ENCODE results near the gene PIAS2. TPM values are rescaled to one million over a fixed set of nuclear protein-coding genes. Genes with fewer than 3 reads are reported as not detected.
"Not testable (repeated sequence)": the region's sequence is repeated elsewhere in the genome, so short reads cannot be mapped to it uniquely, and the experiment has no call there.

Gene PIAS2, protein sequence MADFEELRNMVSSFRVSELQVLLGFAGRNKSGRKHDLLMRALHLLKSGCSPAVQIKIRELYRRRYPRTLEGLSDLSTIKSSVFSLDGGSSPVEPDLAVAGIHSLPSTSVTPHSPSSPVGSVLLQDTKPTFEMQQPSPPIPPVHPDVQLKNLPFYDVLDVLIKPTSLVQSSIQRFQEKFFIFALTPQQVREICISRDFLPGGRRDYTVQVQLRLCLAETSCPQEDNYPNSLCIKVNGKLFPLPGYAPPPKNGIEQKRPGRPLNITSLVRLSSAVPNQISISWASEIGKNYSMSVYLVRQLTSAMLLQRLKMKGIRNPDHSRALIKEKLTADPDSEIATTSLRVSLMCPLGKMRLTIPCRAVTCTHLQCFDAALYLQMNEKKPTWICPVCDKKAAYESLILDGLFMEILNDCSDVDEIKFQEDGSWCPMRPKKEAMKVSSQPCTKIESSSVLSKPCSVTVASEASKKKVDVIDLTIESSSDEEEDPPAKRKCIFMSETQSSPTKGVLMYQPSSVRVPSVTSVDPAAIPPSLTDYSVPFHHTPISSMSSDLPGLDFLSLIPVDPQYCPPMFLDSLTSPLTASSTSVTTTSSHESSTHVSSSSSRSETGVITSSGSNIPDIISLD
- 8.1 and 15.3 TPM in 2 replicates for total RNA-seq

DNA sequence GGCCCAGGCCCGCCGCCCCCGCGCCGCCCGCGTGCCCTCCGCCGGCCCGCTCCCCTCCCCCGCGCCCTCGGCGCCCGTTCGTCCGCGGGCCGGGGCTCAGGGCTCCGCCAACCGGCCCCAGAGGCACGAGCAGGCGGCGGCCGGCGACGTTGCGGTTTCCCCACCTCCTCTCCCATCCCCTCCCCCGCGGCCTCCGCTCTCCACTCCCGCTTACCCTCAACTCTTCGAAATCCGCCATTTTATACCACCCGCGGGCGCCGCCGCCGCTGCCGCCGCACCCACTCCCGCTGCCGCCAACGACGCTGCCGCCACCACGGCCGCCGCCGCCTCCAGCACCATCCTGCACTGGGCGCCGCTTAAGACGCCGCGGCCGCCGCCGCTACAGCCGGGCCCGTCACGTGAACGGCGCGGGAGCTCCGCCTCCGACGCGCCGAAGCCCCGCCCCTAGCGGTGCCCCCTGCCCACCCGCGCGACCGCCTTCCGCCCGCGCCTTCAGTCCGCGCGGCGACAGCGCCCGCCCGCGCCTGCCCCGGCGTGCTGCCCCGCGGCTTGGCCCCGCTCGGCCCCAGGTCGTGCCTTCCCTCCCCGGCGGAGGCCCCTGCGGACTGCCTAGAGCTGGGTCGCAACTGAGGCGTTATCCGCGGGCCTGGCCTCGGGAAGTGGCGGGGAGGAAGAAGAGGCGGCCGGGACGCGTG is at the start of gene PIAS2, which contains the start of gene KATNAL2:
Gene PIAS2 (minus strand): TSS at position 400 of the 695 bp plus-strand sequence. CDS start 162 bp downstream, at position 238.
Gene KATNAL2 (plus strand): TSS at position 495 of the 695 bp plus-strand sequence. CDS start 29,271 bp downstream, outside the sequence.
- no peak for DNase-seq (ENCODE audit: extremely low read depth, low read depth, low spot score)

DNA sequence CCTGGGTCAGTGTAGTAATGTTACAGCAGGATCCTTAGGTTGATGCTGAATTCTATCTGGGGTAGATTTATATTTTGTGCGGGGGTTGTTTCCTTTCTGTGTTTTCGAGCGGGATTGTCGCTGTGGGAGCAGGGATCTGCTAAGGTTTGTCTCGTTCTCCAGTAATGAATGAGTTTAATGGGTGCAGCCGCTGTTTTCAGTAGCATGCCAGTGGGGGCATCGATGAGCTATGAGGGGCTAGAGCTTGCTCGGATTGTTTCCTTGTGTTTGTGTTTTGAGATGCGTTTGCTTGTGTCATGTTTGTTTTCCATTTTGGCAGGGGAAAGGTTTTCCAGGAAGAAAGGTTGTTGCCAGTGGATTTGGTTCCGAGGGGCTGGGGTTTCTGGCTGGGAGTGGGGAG is 49.0 kb upstream of the PIAS2 start:
- not testable (repeated sequence) for DNase-seq (ENCODE audit: extremely low read depth, low read depth, low spot score)

DNA sequence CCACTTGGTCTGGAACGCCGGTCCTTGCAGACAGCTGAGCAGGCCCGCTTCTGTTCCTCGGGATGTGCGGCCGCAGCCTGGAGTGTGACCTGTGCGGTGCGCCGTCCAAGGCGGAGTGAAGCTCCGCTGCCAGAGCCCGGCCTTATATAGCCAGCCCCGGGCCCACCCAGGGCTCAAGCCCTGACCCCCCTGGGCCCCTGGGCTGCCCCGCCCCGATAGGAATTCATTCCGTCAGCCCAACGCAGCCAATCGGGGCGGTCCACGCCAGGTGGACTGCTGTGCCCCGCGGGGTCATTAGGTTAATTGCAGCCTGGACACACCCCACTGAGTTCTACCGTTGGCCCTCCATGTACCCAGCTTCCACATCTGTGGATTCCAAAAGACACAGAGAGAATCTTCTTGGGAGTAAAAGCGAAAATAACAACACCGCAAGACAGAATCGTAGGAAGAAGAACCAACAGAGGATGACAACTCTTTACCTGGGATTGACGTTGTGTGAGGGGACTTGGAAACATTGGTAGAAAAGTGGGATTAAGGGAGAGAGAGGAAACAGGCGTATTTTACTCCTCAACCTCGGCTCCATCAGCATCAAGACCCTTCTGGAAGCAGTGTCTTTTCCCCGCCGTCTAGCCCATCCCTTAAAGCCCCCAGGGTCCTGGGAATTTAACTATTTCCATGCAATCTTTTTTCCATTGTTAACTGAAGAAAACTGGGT is 47.4 kb upstream of the PIAS2 start:
- DNase-seq (ENCODE audit: extremely low read depth, low read depth, low spot score), result not testable (repeated sequence)

DNA sequence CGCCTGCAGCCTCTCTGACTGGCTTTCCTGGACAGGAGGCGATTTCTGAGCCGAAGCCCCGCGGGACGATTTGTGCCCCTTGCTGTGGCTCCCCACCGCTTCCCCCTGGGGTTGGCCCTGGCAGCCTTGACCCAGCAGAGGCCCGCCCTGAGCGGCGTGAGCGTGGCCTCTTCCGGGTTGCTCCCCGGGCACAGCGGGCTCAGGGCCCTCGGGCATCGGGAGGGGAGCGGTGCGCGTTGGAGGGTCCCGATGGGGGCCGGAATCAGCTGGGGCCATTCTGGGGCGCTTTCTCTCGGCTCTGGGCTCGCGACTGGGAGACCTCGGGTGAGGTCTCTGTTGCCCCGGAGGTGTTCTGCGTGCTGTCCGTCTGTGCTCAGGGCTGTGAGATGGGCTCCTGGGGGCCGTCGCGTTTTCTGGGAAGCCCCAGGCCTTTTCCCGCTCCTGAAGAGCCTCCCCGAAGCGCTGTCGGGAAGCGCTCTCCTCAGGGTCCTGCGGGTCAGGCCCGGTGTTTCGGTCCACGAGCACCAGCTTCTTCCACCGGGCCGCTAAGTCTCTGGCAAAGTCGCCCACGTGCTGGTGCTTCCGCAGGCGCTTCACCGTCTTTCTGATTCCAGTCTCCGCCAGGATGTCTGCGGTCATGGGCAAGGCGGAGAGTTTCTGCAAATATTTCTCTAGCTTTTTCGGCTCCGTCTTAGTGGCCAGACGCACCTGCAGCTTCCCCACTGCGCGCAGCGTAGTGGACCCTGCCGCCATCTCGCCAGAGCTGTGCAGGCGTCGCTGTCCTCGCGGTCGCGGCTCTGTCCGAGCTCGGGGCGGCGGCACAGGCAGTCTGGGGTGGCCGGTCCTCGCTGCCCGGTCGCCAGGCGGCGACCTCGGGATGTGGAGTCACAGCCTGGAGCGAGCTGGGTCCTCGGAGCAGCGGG is 46.6 kb upstream of the PIAS2 start:
- not testable (repeated sequence) for DNase-seq (ENCODE audit: extremely low read depth, low read depth, low spot score)

DNA sequence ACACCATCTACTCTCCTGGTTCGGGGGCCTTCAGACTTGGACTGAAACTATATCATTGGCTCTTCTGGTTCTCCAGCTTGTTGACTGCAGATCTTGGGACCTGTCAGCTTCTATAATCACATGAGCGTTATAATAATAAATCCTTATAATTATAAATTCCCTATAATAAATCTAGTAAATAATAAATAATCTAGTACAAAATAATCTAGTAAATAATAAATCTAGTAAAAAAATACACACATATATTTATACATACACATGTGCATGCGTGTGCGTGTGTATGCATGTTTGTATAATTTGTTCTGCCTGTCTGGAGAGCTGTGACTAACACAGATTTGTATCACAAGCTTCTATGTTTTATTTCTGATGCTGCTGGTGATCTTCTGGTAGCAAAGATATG is 40.9 kb upstream of the PIAS2 start:
- no peak for DNase-seq (ENCODE audit: extremely low read depth, low read depth, low spot score)

DNA sequence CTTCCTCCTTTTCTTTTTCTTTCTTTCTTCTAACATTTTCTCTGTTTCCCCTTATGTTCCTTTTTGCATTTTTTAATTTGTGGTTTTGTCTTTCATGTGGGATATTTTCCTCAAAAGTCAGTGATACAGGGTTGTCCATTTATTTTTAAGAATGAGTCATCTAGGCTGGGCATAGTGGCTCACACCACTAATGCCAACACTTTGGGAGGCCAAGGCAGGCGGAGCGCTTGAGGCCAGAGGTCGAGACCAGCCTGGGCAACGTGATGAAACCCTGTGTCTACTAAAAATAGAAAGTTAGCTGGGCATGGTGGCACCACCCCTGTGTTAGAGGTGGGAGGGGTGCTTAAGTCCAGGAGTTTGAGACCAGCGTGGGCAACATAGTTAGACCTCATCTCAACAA is 35.9 kb upstream of the PIAS2 start:
- no peak for DNase-seq (ENCODE audit: extremely low read depth, low read depth, low spot score)

DNA sequence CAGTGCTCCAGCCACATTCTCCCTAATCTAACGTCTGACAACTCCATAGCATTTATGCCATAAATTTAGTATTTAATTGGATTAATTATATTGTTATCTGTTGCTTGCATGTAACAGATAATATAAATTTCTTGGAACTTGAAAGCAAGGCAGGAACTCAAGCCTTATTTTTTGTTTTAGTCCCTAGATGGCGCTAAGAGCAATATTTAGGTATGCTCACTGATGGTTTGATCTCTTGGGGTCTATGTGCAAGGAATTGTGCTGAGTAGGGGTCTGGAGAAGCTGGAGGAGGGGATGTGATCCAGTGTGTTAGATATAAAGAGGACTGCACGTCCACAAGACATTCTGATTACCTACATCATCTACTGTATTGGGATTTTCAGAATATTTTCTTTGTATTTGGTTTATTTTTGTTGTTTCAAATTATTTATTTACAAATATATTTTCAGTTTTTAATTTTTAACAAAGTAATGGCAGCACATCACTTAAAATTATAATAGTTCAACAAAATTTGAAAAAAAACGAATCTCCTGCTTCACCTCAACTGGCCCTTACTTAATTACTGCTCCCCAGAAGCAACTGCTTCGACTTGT is 32.9 kb upstream of the PIAS2 start:
- DNase-seq (ENCODE audit: extremely low read depth, low read depth, low spot score), result no peak

DNA sequence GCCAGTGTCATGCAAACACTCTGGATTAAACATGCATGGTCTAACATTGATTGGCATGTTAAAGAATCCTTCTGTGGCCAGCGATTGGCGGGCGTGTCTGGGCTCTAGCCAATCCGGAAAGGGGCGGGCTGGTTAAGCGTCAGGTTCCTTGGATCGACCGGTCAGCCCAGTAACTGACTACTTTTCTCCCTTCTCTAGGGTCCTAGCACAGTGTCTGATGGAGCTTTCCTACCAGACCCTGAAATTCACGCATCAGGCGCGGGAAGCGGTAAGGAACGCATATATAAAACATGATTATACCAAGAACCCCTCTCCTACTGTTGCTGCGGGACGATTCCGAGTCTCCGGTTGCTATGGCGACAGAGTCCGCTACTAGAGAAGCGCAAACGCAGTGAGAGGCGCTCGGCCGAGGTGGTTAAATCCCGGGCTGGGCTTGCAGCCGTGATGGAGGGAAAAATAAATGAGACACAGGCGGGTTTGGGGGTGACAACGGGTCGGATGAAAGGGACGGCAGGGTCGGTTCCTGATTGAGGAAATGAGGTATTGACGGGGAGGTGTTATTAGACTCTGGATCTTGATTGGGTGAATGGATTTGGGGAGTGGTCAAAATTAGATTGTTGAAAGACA is 29.5 kb upstream of the PIAS2 start:
- no peak for DNase-seq (ENCODE audit: extremely low read depth, low read depth, low spot score)

DNA sequence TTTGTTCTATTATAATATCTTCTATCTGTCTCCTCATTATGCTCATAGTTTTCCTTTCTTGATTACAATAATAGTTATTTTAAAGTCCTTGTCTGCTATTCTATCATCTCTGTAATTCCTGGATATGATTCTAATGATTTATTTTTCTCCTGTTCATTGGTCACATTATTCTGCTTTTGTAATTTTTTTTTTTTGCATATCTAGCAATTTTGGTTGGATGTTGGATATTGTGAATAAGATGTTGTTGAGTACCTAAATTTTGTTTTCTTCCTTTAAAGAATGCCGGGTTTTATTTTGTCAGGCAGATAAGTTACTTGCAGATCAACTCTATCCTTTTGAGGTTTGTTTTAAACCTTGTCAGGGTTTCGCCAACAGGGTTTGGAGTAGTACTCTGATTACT is 25.3 kb upstream of the PIAS2 start:
- no peak for DNase-seq (ENCODE audit: extremely low read depth, low read depth, low spot score)

DNA sequence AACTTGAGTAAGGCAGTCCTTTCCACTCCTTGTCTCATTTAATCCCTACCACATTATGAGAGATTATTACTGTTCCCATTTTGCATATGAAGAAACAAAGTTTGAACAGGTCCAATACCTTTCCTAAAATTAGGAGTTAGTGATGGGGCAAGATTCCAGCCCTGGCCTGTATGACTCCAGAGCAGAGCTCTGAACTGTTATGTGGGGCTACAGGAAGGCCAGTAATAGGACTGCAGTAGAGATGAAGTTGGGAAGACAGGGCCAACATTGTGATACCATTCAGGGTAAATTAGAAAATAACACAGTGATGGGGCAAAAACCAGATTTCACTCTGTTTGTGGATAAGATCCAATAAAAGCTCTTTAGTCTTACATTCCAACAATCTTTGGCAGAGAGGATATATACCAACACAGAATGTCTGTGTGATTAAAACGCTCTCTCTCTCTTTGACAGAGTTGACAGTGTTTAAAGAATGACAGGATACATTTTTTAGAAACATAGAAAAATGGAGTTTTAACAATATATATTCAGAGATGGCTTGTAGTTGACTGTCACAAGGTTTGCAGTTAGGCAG is 22.8 kb upstream of the PIAS2 start:
- no peak for DNase-seq (ENCODE audit: extremely low read depth, low read depth, low spot score)

DNA sequence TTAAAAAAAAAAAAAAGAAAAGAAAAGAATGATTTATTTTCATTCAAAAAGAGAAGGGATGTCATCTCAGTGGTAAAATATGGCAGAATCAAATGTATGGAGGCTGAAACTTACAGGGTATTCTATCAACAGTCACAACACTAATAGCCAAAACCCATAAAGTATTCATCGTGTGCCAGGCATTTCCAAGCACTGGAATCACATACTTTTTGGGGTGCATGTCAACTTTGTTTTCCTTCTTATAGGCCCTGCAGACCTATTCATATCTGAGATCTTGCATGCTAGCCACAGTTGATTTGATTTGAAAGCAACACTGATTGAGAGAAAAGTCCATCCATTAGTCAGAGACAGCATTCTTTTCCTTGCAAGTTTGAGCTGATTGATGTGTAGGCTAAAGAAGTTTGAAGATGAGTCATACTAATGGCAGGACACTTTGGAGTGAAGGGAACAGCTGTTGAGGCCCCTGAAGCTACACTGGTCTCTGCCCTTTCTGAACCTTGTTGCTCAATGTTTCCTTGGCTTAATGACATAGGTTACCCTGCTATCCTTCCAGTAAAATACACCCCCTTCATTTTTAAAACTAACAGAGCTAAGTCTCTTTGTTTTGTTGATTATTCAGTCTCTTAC is 22.1 kb upstream of the PIAS2 start:
- no peak for DNase-seq (ENCODE audit: extremely low read depth, low read depth, low spot score)

DNA sequence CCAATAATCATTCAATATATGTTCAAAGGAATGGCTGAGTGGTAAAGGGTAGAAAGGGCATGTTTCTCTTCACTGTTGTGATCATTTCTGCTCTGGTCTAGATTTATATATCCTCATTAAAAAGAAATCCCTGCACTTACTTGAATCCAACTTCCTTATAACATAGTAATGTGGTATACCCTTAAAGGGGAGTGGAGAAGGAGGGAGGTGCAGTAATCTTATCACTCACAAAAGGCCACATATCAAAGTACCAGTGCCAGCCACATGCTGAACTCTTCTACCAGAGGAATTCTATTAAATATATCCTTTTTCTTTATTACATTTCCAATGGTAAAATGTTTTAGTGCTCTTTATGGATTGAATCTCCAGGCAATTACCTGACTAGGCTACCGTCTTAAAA is 3.3 kb upstream of the PIAS2 start:
- no peak for DNase-seq (ENCODE audit: extremely low read depth, low read depth, low spot score)

DNA sequence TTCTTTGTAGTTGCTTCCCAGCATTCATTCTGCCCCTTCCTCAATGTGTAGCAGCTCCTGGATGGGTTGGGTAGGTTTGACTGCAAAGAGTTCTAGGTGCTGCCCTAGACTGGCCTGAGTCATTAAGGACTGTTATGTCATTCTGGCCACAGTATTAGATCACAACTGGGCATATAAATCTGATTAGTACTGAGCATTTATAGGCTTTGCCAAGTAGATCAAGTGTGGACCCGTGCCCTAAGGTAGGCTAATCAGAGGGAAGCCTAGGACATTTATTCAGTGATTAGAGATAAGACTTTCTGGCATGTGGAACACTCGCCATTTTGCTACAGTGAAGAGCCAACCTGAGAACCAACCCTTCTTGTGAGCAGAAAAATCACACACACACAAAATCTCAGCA is 2.8 kb upstream of the PIAS2 start:
- no peak for DNase-seq (ENCODE audit: extremely low read depth, low read depth, low spot score)

DNA sequence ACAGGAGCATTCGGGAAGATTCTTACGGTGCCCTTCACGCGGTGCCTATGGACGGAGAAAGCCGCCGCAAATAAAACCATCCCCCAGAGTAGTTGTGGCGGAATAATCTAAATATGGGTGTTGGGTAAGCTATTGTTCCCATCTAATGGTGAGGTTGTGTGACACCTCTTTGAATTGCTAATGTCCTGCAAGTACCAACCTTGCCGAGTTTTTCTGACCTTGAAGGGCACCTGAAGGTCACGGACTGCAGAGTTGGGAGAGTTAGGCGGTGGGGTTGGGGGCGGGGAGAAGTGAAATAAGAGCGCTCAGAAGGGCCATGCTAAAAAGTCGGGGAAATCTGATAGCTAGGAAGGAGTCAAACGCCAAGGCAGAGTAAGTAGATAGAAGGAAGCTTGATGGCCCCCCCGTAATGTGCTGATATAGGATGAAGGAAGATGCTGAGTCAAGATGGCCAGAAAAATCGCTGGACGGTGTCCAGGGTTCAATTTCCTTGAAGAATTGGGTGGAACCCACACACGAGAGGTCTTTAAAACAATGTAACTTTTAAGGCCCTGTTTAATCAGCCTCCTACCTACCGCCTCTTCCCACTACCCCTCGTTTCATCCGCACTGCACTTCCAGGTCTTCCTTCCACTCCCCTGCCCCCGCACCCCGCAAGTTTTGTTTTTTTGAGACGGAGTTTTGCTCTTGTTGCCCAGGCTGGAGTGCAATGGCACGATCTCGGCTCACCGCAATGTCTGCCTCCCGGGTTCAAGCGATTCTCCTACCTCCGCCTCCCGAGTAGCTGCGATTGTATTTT is 695 bp upstream of the PIAS2 start:
- DNase-seq (ENCODE audit: extremely low read depth, low read depth, low spot score), result no peak

DNA sequence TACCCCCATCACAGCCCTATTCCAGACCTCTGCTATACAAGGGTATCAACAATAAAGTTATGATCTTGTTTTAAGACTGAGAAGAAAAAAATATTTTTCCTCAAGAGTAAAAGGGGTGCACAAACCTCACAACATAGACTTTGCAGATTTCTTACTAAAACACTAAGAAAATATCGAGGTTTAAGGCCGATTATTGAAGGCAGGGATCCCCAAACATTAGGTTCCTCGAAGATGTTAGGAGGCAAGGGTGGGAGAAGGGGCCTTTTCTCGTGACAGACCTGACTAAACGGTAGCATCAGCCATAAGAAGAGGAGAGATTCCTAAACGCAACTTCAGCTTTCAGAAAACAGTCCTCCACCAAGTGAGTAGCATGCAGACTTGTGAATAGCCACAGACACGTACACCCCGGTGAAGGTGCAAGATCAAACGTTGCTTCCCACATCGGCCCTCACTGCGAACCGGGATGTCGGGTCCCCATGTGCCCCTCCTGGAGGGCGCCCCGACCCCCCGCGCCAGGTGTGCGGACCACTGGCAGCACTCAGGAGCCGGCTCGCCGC is 678 bp downstream of the PIAS2 start:
- DNase-seq (ENCODE audit: extremely low read depth, low read depth, low spot score), result no peak

DNA sequence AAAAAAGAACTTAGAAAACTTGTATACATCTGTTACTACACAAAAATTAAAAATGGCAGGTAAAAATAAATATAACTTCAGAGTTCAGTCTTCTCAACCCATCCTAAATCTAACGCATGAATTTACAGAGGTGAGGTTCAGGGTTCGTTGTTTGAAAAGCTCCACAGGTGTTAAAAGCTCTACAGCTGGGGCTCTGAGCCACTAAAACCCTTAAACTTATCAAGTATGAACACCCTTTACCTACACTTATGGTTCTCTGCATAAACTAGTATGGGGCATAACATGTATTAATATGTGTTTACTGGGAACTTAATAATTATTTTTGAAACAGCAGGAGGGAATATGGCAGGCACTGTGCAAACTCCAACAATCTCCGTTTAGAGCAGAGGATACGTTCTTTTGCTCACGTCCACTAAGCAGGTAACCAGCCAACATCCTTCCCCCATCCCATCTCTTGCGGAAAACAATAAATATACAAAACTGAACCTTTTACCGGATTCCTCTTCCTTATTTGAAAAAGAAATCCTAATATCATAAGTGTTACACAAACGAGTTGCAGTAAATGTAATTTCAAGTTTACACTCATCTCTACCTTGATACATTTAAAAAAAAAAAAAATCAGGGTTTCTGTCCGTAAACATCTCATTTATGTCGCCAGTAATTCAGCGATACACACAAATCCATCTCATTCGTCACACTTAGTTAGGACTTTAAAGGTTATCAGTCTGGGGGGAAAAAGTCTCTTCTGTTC is 1.3 kb downstream of the PIAS2 start:
- no peak for DNase-seq (ENCODE audit: extremely low read depth, low read depth, low spot score)

Measured in glomerular endothelial cell (primary cell).